ENCODE data around the gene SYNE4. TPM values are rescaled to one million over a fixed set of nuclear protein-coding genes. Genes with fewer than 3 reads are reported as not detected.

Gene SYNE4
- polyA plus RNA-seq, 1 of the 3 experiments (the other 2 are of a cell fraction) = 0.48 TPM

- CTCF ChIA-PET = no interaction called here
These were observed 19.8 kb downstream of the SYNE4 start for GRCh38 chr19:35988824-35989223.

GRCh38 chr19:35987571-35987896 is 21.1 kb downstream of the SYNE4 start:
- Histone ChIP-seq H4K20me1 (ENCODE audit: insufficient read depth) (no peaks in the 10 kb centered on the region), H3K36me3 (replicated peaks in 1 of 2; ENCODE audit: control insufficient read depth in 1 of 2, insufficient read depth in 2 of 2, low read length in 1 of 2) (no peaks in the 10 kb centered on the region), H3F3A (replicated peaks; ENCODE audit: insufficient read depth) (no peaks in the 10 kb centered on the region), H3K4me2 (peak overlapping the region; percentile 78; the same call in 1 of the 2 replicates), H3K27me3 (ENCODE audit: insufficient read depth) (peaks cover 7% of the 10 kb centered on the region; the same call in 1 of the 2 replicates), H3K9ac (no peak overlapping the region), H3K27ac (ENCODE audit: low read depth in 2 of 2, low read length in 1 of 2) (no peak overlapping the region), H3K4me1 (ENCODE audit: control insufficient read depth in 1 of 2, insufficient read depth in 2 of 2, low read depth in 1 of 2, low read length in 1 of 2) (no peaks in the 10 kb centered on the region), H3K79me2 (ENCODE audit: insufficient read depth) (no peaks in the 10 kb centered on the region), H3K4me3 (ENCODE audit: low read depth in 2 of 2, low read length in 1 of 2) (peak overlapping the region; percentile 28 to 48; a peak in 2 of 4 replicates), H2AFZ (ENCODE audit: low read depth) (no peak overlapping the region), H3K9me2 (no peaks in the 10 kb centered on the region), H3K9me3 (no peaks in the 10 kb centered on the region)
- DNase-seq = no peak
- 16% methylated on average over 8 of the region's 8 CpGs for WGBS (ENCODE audit: low lambda C conversion rate)
- POLR2A ChIA-PET = no interaction called here
- CTCF ChIA-PET = interaction anchor here (0.6 to 1.8 kb wide), 5 partner anchors 17 to 257 kb away, joined by 3 to 4 read pairs (median 3); no protein-coding TSS in a partner anchor
- TF ChIP-seq GATA2 (CRISPR knock-in tag; IDR thresholded peaks at IDR 0.05) (no peak), RFX5 (IDR thresholded peaks at IDR 0.05; ENCODE audit: low read length) (no peak), YY1 (IDR thresholded peaks at IDR 0.05; ENCODE audit: low read depth) (no peak), TEAD4 (IDR thresholded peaks at IDR 0.05; ENCODE audit: borderline replicate concordance, insufficient read depth) (no peak), RCOR1 (IDR thresholded peaks at IDR 0.05; ENCODE audit: low read length) (no peak), REST (IDR thresholded peaks at IDR 0.05; ENCODE audit: low read depth, low read length) (no peak), IRF3 (IDR thresholded peaks at IDR 0.05; ENCODE audit: low read depth, low read length) (no peak), MXI1 (IDR thresholded peaks at IDR 0.05; ENCODE audit: low read depth, low read length) (no peak), EP300 (IDR thresholded peaks at IDR 0.05; ENCODE audit: borderline replicate concordance in 1 of 2, low read depth in 1 of 2, low read length in 1 of 2) (no peak), POLR2AphosphoS5 (IDR thresholded peaks at IDR 0.05; ENCODE audit: low read depth, low read length) (no peak), TCF12 (IDR thresholded peaks at IDR 0.05) (no peak), ZBTB33 (IDR thresholded peaks at IDR 0.05; ENCODE audit: borderline replicate concordance, low read depth) (no peak), RXRA (IDR thresholded peaks at IDR 0.05; ENCODE audit: borderline replicate concordance, low read depth) (no peak)

More at GRCh38 chr19:35988824-35989223, 19.8 kb downstream of the SYNE4 start:
- no peak overlapping the region for H3K4me2 ChIP-seq
- no peak overlapping the region for H2AFZ ChIP-seq (ENCODE audit: low read depth)
- no peaks in the 10 kb centered on the region for H3F3A ChIP-seq (replicated peaks; ENCODE audit: insufficient read depth)
- no peaks in the 10 kb centered on the region for H3K36me3 ChIP-seq (replicated peaks in 1 of 2; ENCODE audit: control insufficient read depth in 1 of 2, insufficient read depth in 2 of 2, low read length in 1 of 2)
- H3K4me1 ChIP-seq (ENCODE audit: control insufficient read depth in 1 of 2, insufficient read depth in 2 of 2, low read depth in 1 of 2, low read length in 1 of 2) = no peaks in the 10 kb centered on the region; a peak in 1 of 4 replicates
- TF ChIP-seq EZH2phosphoT487 (IDR thresholded peaks at IDR 0.05; ENCODE audit: borderline replicate concordance, low read depth) (no peak), GABPA (IDR thresholded peaks at IDR 0.05; ENCODE audit: low read depth) (no peak), USF2 (IDR thresholded peaks at IDR 0.05; ENCODE audit: borderline replicate concordance, low read depth, low read length) (no peak), IRF3 (IDR thresholded peaks at IDR 0.05; ENCODE audit: low read depth, low read length) (no peak), RFX5 (IDR thresholded peaks at IDR 0.05; ENCODE audit: low read length) (no peak), RXRA (IDR thresholded peaks at IDR 0.05; ENCODE audit: borderline replicate concordance, low read depth) (no peak)
- POLR2A ChIA-PET = no interaction called here
- H3K9ac ChIP-seq = no peak overlapping the region
- no peak overlapping the region for H3K27ac ChIP-seq (ENCODE audit: low read depth in 2 of 2, low read length in 1 of 2)
- no peaks in the 10 kb centered on the region for H3K79me2 ChIP-seq (ENCODE audit: insufficient read depth)
- DNase-seq = no peak
- no peaks in the 10 kb centered on the region for H3K9me3 ChIP-seq
- WGBS (ENCODE audit: low lambda C conversion rate) = 50% methylated on average over 3 of the region's 3 CpGs
- no peak overlapping the region for H3K4me3 ChIP-seq (ENCODE audit: low read depth in 2 of 2, low read length in 1 of 2)
- H3K9me2 ChIP-seq = no peaks in the 10 kb centered on the region
- no peaks in the 10 kb centered on the region for H4K20me1 ChIP-seq (ENCODE audit: insufficient read depth)
- peaks cover 7% of the 10 kb centered on the region; the same call in 1 of the 2 replicates for H3K27me3 ChIP-seq (ENCODE audit: insufficient read depth)
